K562 (cell line): ENCODE results near the gene ITGA3. TPM values are rescaled to one million over a fixed set of nuclear protein-coding genes. Genes with fewer than 3 reads are reported as not detected.

Experiments used
- ATAC-seq: fragments of 200-7000 bp; cut with Tn5 transposase; 3 replicates; pipeline ENCODE4 v1.9.1; 2020; ENCODE audit warnings: moderate library complexity
- BruUV-seq: library from RNA; stranded (reverse); fragments of 400-500 nt; replicated peaks from 2 replicates; lab custom pipeline; 2021; lab: Mats Ljungman, UMichigan
- CTCF ChIA-PET: fragments of 300-600 bp; formaldehyde crosslinking; extraction: SDS; loops from one replicate; lab custom pipeline; 2021; ENCODE audit warnings: low intra/inter-chr PET ratio; lab: Yijun Ruan, JAX
- POLR2A ChIA-PET: fragments of 300-600, 350-650 bp; sonication (Branson Sonifier 250); formaldehyde crosslinking; extraction: SDS; loops from one replicate; lab custom pipeline; 2021; ENCODE audit warnings: antibody characterized with exemption, inconsistent platforms; lab: Yijun Ruan, JAX
- DNase-seq, 4 experiments: peaks; one replicate each; pipeline versions ENCODE4 v3.0.0 to v3.0.0-alpha.2; 2011 to 2018; ENCODE audit warnings: low spot score in 3 of 4, mixed read lengths in 3 of 4; ENCODE audit errors: extremely low read depth in 1 of 4
- FAIRE-seq: peaks from 2 replicates; lab custom pipeline; 2011; peaks lifted over from hg19 to GRCh38; lab: Jason Lieb, UNC
- H2AFZ ChIP-seq: 2 replicates; pipeline ENCODE4 v1.6.0; 2011; ENCODE audit warnings: low read depth, low read length, control low read depth, inconsistent platforms
- H3K27ac ChIP-seq: fragments of 200-600 bp; 3 replicates; pipeline ENCODE4 v1.8.0; 2011; ENCODE audit warnings: low read depth, mild to moderate bottlenecking, control low read depth, inconsistent platforms, low read length, moderate library complexity, mixed read lengths; ENCODE audit errors: extremely low read depth
- H3K27me3 ChIP-seq, 2 experiments: fragments of 300-600 bp in 1 of 2; 2 replicates in 1 of 2; 3 replicates in 1 of 2; pipeline versions ENCODE4 v1.6.0 to v1.8.0; 2011; ENCODE audit warnings: inconsistent platforms in 2 of 2, low read length in 2 of 2, mild to moderate bottlenecking in 1 of 2, mixed read lengths in 1 of 2, moderate library complexity in 1 of 2; ENCODE audit not compliant: control insufficient read depth in 2 of 2, insufficient read depth in 2 of 2
- H3K36me3 ChIP-seq: fragments of 300-600 bp; 3 replicates; pipeline ENCODE4 v1.8.0; 2011; ENCODE audit warnings: mild to moderate bottlenecking, low read length, inconsistent platforms; ENCODE audit not compliant: control insufficient read depth, insufficient read depth
- H3K4me1 ChIP-seq, 2 experiments: fragments of 200-600 bp in 1 of 2; replicated peaks in 1 of 2; 2 replicates in 1 of 2; 3 replicates in 1 of 2; pipeline versions ENCODE4 v1.5.1 to v1.8.0; 2011; ENCODE audit warnings: inconsistent platforms in 2 of 2, low read length in 2 of 2, mild to moderate bottlenecking in 1 of 2, mixed read lengths in 1 of 2, moderate library complexity in 1 of 2; ENCODE audit not compliant: control insufficient read depth in 2 of 2, insufficient read depth in 2 of 2
- H3K4me2 ChIP-seq: 2 replicates; pipeline ENCODE4 v1.6.1; 2011; ENCODE audit warnings: low read length, control low read depth, inconsistent platforms, mixed read lengths; ENCODE audit not compliant: insufficient read depth
- H3K4me3 ChIP-seq: fragments of 200-600 bp; sonication (generic), shearing (Covaris generic); 2 replicates; pipeline ENCODE4 v1.5.1; 2016; ENCODE audit warnings: control low read depth, inconsistent platforms
- H3K79me2 ChIP-seq: fragments of 200-600 bp; 3 replicates; pipeline ENCODE4 v1.8.0; 2011; ENCODE audit warnings: low read length, inconsistent platforms; ENCODE audit not compliant: control insufficient read depth, insufficient read depth
- H3K9ac ChIP-seq, 2 experiments: 2 replicates each; pipeline versions ENCODE4 v1.6.0 to v1.6.1; 2011; ENCODE audit warnings: low read depth in 2 of 2, low read length in 2 of 2, control low read depth in 1 of 2, inconsistent platforms in 1 of 2, mild to moderate bottlenecking in 1 of 2, mixed read lengths in 1 of 2; ENCODE audit not compliant: insufficient read depth in 1 of 2
- H3K9me1 ChIP-seq: one replicate; pipeline ENCODE4 v1.6.0; 2011; ENCODE audit warnings: inconsistent platforms, mild to moderate bottlenecking, low read length, moderate library complexity; ENCODE audit not compliant: control insufficient read depth, insufficient read depth
- H3K9me3 ChIP-seq: replicated peaks from 2 replicates; pipeline ENCODE4 v1.5.1; 2011; ENCODE audit warnings: low read depth, low read length, inconsistent platforms; ENCODE audit not compliant: control insufficient read depth, insufficient read depth
- H4K20me1 ChIP-seq: replicated peaks from 2 replicates; pipeline ENCODE4 v1.6.1; 2011; ENCODE audit warnings: low read length, inconsistent platforms, mixed read lengths; ENCODE audit not compliant: control insufficient read depth, insufficient read depth
- HDAC2 ChIP-seq: fragments of 450-650 bp; IDR thresholded peaks from 2 replicates; pipeline ENCODE4 v1.6.1; 2016; ENCODE audit warnings: mild to moderate bottlenecking
- KDM1A ChIP-seq, 2 experiments: fragments of 450-650 bp; IDR thresholded peaks; 2 replicates each; pipeline ENCODE4 v1.6.1; 2016; ENCODE audit warnings: mild to moderate bottlenecking in 2 of 2
- L3MBTL2 ChIP-seq: fragments of 450-650 bp; IDR thresholded peaks from 2 replicates; pipeline ENCODE4 v1.6.1; 2016; ENCODE audit warnings: mild to moderate bottlenecking, moderate library complexity
- NR1H2 ChIP-seq: sonication (generic); formaldehyde crosslinking; IDR thresholded peaks from 2 replicates; pipeline ENCODE4 v1.4.0; 2020; ENCODE audit warnings: mild to moderate bottlenecking, missing genetic modification reagents
- RAD51 ChIP-seq: fragments of 450-650 bp; IDR thresholded peaks from 2 replicates; pipeline ENCODE4 v1.7.1; 2016; ENCODE audit warnings: low read depth, mild to moderate bottlenecking, borderline replicate concordance
- U2AF2 ChIP-seq: fragments of 200-400 bp; formaldehyde crosslinking; optimal IDR thresholded peaks from 2 replicates; pipeline ENCODE3; 2017; ENCODE audit warnings: low read depth, mild to moderate bottlenecking, low read length
- YY1 ChIP-seq, 3 experiments: IDR thresholded peaks; 2 replicates each; pipeline ENCODE4 v1.6.1; 2011; ENCODE audit warnings: low read length in 2 of 3, mild to moderate bottlenecking in 2 of 3, moderate library complexity in 2 of 3, borderline replicate concordance in 1 of 3, control low read depth in 1 of 3, low read depth in 1 of 3; ENCODE audit not compliant: insufficient read depth in 3 of 3, insufficient replicate concordance in 2 of 3, control insufficient read depth in 1 of 3, insufficient read length in 1 of 3; ENCODE audit errors: extremely low read depth in 1 of 3
- WGBS: fragments of 100-300 bp; shearing (Covaris generic); methylation state at CpG from one replicate; pipeline ENCODE4 v1.1.6; 2016; ENCODE audit warnings: low coverage, mixed read lengths; ENCODE audit not compliant: insufficient coverage; ENCODE audit errors: missing lambda C conversion rate; 5-methylcytosine and 5-hydroxymethylcytosine counted together
- in situ Hi-C: fragments of 300-500 bp; cut with MboI; formaldehyde crosslinking; loops from 4 replicates; pipeline ENCODE4 v1.15.0; 2018; ENCODE audit warnings: inconsistent platforms, mixed read lengths
- intact Hi-C: fragments of 100-400 bp; cut with micrococcal nuclease; formaldehyde crosslinking; loops from 2 replicates; pipeline ENCODE4 v1.14.2; 2022
- polyA plus RNA-seq, 8 experiments: library from polyadenylated mRNA; depleted of rRNA in 4 of 8; stranded (reverse) in 5 of 8; unstranded in 3 of 8; fragments of >200 nt; fragmentation: Nextera tagmentation in 2 of 8; fragmentation: Illumina TruSeq in 1 of 8; extraction: Ambion mirVana in 2 of 8; extraction: Trizol in 1 of 8; gene quantifications; 2 replicates each; pipeline versions ENCODE4 v1.2.1 to v1.2.3, GENCODE V29; 2011 to 2014; ENCODE audit warnings: inconsistent platforms in 1 of 8, missing spikeins in 1 of 8
- total RNA-seq, 7 experiments: library from RNA; depleted of rRNA in 6 of 7; stranded (reverse); fragments of >200 nt in 6 of 7; fragmentation: Illumina TruSeq in 2 of 7; extraction: Trizol in 2 of 7; gene quantifications; 2 replicates each; pipeline versions ENCODE4 v1.2.1 to v1.2.3, GENCODE V29; 2011 to 2021; ENCODE audit warnings: low replicate concordance in 1 of 7
- TF ChIP-seq, protein P1 (sequence below): sonication (generic); formaldehyde crosslinking; IDR thresholded peaks from 2 replicates; pipeline ENCODE4 v1.5.0; 2020; ENCODE audit warnings: missing genetic modification reagents
- TF ChIP-seq, protein P2 (sequence below): sonication (generic); formaldehyde crosslinking; IDR thresholded peaks from 2 replicates; pipeline ENCODE4 v1.8.0; 2022; ENCODE audit warnings: mild to moderate bottlenecking, low read depth, missing genetic modification reagents
- TF ChIP-seq, protein P3 (sequence below): fragments of 450-650 bp; formaldehyde crosslinking; IDR thresholded peaks from 2 replicates; pipeline ENCODE4 v1.4.0; 2020; ENCODE audit warnings: mild to moderate bottlenecking, moderate library complexity

Gene ITGA3
- total and polyA plus RNA-seq, 9 of the 15 experiments (the other 6 are each of a cell fraction or from before 2014, with no cell fraction given), result 0.03 to 0.75 (median 0.14) TPM; not detected in 2

DNA sequence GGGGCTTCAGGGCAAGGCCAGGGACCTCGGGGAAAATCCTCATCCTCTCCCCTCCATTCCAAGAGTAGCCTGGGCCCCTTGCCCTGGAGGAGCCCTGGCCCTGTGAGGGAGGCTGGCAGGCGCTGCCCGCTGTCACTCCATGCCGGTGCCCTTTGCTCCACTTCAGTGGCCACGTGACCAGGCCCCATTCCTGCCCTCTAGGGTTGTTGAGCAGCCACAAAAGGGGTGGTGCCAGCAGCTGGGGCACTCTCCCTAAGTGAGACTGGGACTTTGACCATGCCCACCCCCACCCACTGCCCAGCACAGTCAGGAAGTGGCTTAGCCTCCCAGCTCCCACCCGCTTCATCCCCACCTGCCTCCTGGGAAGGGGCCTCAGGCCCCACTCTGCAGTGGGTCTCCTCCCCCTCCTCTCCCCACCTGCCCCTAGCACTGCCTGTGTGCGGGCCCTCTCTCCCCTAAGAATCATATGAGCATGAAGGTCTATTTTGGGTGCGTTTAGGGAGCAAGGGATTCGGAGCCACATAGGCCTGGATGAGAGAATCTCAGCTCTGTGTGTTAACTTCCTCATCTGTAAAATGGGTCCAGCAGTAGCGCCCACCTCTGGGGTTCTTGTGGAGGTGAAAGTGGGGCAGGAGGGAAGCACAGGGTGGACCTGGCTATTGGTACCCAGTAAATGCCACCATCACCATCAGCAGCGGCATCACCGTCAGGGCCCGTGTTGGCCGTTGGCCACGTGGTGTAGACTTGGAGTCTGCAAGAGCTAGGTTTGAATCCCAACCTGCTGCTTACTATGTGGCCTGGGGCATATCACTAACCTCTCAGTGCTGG, 46.5 kb downstream of the ITGA3 start:
- no peak for FAIRE-seq
- 17% methylated on average over 14 of the region's 15 CpGs for WGBS

More for the DNA sequence above, 46.5 kb downstream of the ITGA3 start:
- Histone ChIP-seq H3K4me1 (peaks cover 22 to 30% of the 10 kb centered on the region in 2 experiments; a peak in 4 of 5 replicates), H2AFZ (no peak overlapping the region), H3K36me3 (no peaks in the 10 kb centered on the region), H3K27me3 (peaks cover 4 to 42% of the 10 kb centered on the region in 2 experiments; a peak in 3 of 5 replicates), H3K4me2 (no peak overlapping the region), H4K20me1 (0 out of 2 replicates have a peak, but pooled peaks cover 8% of the 10 kb centered on the region), H3K9me1 (peaks cover 4% of the 10 kb centered on the region), H3K27ac (no peak overlapping the region), H3K4me3 (no peak overlapping the region), H3K9ac (peak overlapping the region in 1 of 2 experiments; percentile 66; a peak in 2 of 4 replicates), H3K9me3 (no peaks in the 10 kb centered on the region), H3K79me2 (no peaks in the 10 kb centered on the region)
- TF ChIP-seq RAD51, result peak; percentile 10; the same call in 1 of the 2 replicates
- TF ChIP-seq, protein P1, sequence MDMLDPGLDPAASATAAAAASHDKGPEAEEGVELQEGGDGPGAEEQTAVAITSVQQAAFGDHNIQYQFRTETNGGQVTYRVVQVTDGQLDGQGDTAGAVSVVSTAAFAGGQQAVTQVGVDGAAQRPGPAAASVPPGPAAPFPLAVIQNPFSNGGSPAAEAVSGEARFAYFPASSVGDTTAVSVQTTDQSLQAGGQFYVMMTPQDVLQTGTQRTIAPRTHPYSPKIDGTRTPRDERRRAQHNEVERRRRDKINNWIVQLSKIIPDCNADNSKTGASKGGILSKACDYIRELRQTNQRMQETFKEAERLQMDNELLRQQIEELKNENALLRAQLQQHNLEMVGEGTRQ (CRISPR knock-in tag), result peak; percentile 30; the same call in 1 of the 2 replicates
- TF ChIP-seq U2AF2, result no peak
- TF ChIP-seq YY1 (IDR thresholded peaks at IDR 0.05; ENCODE audit: borderline replicate concordance in 1 of 3, control insufficient read depth in 1 of 3, extremely low read depth in 1 of 3, insufficient read depth in 3 of 3, insufficient read length in 1 of 3, insufficient replicate concordance in 2 of 3, low read depth in 1 of 3, low read length in 2 of 3), result no peak
- TF ChIP-seq, protein P2, sequence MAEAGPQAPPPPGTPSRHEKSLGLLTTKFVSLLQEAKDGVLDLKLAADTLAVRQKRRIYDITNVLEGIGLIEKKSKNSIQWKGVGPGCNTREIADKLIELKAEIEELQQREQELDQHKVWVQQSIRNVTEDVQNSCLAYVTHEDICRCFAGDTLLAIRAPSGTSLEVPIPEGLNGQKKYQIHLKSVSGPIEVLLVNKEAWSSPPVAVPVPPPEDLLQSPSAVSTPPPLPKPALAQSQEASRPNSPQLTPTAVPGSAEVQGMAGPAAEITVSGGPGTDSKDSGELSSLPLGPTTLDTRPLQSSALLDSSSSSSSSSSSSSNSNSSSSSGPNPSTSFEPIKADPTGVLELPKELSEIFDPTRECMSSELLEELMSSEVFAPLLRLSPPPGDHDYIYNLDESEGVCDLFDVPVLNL (CRISPR knock-in tag), result no peak
- TF ChIP-seq HDAC2, result no peak
- TF ChIP-seq, protein P3, sequence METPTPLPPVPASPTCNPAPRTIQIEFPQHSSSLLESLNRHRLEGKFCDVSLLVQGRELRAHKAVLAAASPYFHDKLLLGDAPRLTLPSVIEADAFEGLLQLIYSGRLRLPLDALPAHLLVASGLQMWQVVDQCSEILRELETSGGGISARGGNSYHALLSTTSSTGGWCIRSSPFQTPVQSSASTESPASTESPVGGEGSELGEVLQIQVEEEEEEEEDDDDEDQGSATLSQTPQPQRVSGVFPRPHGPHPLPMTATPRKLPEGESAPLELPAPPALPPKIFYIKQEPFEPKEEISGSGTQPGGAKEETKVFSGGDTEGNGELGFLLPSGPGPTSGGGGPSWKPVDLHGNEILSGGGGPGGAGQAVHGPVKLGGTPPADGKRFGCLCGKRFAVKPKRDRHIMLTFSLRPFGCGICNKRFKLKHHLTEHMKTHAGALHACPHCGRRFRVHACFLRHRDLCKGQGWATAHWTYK (CRISPR knock-in tag), result no peak
- TF ChIP-seq NR1H2, result no peak
- TF ChIP-seq L3MBTL2, result no peak
- TF ChIP-seq KDM1A (IDR thresholded peaks at IDR 0.05), result 0 out of 4 replicates have a peak, but pooled peaks of 1 of the 2 experiments have one; percentile 16
- intact Hi-C loops (no loop called here), in situ Hi-C loops (no loop called here)
- CTCF ChIA-PET, result no interaction called here
- ATAC-seq (no peak), DNase-seq (no peak)
- no TSS peak for BruUV-seq
- POLR2A ChIA-PET, result interaction anchor here (0.6 to 0.7 kb wide), 2 partner anchors 14 to 558 kb away, joined by 3 to 4 read pairs; no protein-coding TSS in a partner anchor
